ENCODE data around the gene AREL1.

The AREL1 gene

GRCh38 chr14:74671789-74672188 lies 41.1 kb downstream of the AREL1 start:
- TF ChIP-seq CTCF (conservative IDR thresholded peaks at IDR 0.05; ENCODE audit: low read length): no peak
- no peak overlapping the region for H3K4me3 ChIP-seq (ENCODE audit: low read length)
- peak; percentile 79 for DNase-seq (ENCODE audit: low read depth)

- TF ChIP-seq CTCF (conservative IDR thresholded peaks at IDR 0.05; ENCODE audit: low read length): no peak
- H3K4me3 ChIP-seq (ENCODE audit: low read length): no peak overlapping the region
- DNase-seq (ENCODE audit: low read depth): no peak
Observed at GRCh38 chr14:74670726-74671411, 42.0 kb downstream of the AREL1 start.

GRCh38 chr14:74669846-74670245 lies 43.0 kb downstream of the AREL1 start:
- DNase-seq (ENCODE audit: low read depth): no peak
- no peak overlapping the region for H3K4me3 ChIP-seq (ENCODE audit: low read length)
- TF ChIP-seq CTCF (conservative IDR thresholded peaks at IDR 0.05; ENCODE audit: low read length): no peak

GRCh38 chr14:74669256-74669655 lies 43.6 kb downstream of the AREL1 start:
- H3K4me3 ChIP-seq (ENCODE audit: low read length): no peak overlapping the region
- no peak for DNase-seq (ENCODE audit: low read depth)
- TF ChIP-seq CTCF (conservative IDR thresholded peaks at IDR 0.05; ENCODE audit: low read length): no peak

- H3K4me3 ChIP-seq (ENCODE audit: low read length): no peak overlapping the region
- DNase-seq (ENCODE audit: low read depth): peak; percentile 45
- no peak for TF ChIP-seq CTCF (conservative IDR thresholded peaks at IDR 0.05; ENCODE audit: low read length)
Observed at GRCh38 chr14:74667758-74668157, 45.1 kb downstream of the AREL1 start.

- no peak for TF ChIP-seq CTCF (conservative IDR thresholded peaks at IDR 0.05; ENCODE audit: low read length)
- no peak overlapping the region for H3K4me3 ChIP-seq (ENCODE audit: low read length)
- DNase-seq (ENCODE audit: low read depth): no peak
Observed at GRCh38 chr14:74664717-74665116, 48.2 kb downstream of the AREL1 start.

- H3K4me3 ChIP-seq (ENCODE audit: low read length): no peak overlapping the region
- DNase-seq (ENCODE audit: low read depth): no peak
- no peak for TF ChIP-seq CTCF (conservative IDR thresholded peaks at IDR 0.05; ENCODE audit: low read length)
Observed at GRCh38 chr14:74663884-74664283, 49.0 kb downstream of the AREL1 start.
